ENCODE data around the gene AKAP6. TPM values are rescaled to one million over a fixed set of nuclear protein-coding genes. Genes with fewer than 3 reads are reported as not detected.
A peak's percentile ranks its signal among the peaks of the same experiment; 100 is the strongest.

The AKAP6 gene
- total RNA-seq, 1 experiment from 2014 or later = 11.3 TPM

DNA sequence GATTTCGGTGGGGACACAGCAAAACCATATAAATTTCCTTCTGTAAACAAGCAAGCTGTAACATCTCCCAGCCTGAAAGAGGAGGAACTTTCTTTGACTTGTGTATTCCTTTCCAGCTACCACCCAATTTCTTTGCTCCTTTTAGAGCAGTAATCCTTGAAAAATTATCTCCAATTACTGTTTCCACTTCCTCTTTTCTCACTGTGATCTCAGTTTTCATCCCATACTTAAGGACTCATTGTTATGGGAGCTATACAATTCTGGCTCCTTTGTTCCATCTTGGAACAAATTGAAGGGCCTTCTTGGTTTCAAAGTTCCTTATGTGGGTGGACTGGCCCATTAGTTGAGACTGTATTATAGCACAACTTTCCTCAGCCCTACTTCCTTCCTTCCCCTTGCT, 152.6 kb downstream of the AKAP6 start:
- DNase-seq (ENCODE audit: low spot score) = no peak

DNA sequence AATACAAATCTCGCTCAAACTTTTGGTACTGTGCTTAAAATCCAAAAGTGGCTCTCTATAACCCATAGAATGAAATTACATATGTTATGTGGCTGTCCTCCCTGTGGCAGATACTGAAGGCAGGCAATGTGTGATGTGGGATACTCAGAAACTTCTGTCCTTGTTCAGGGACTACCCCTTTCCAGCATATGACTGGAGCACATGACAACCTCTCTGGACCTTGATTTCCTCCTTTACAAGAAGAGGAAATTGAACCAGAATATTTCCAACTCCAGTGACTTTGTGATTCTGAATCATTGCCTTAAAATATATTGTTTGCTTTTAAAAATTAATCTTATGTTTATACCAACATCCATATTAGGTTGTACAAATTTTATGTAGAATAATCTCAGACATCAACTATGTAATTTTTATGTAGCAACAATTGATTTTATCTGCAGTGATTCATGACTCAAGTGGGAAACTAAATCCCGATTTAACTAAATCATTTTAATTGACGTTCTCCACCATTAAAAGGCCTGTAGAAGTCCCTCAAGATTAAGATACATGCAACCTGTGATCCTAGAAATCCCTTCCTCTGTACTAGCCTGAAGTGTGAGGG, 162.4 kb downstream of the AKAP6 start:
- DNase-seq (ENCODE audit: low spot score) = no peak

DNA sequence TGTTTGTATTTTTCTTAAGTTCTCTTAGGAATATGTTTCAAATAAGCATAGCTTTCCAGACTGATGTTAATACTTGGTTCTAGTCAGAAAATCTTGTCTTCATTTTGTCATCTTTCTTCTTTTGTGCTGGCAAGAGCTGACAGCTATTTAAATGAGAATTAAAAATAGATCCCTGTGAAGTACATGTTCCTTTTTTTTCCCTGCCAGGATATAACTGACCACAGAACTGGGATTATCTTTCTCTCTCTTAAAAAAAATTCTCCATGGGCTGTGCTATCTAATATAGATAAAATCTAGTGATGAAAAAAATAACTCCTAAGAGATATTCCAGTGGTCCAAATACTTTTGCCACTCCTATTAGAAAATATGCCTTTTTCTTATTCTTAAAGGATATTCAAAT, 163.4 kb downstream of the AKAP6 start:
- no peak for DNase-seq (ENCODE audit: low spot score)

DNA sequence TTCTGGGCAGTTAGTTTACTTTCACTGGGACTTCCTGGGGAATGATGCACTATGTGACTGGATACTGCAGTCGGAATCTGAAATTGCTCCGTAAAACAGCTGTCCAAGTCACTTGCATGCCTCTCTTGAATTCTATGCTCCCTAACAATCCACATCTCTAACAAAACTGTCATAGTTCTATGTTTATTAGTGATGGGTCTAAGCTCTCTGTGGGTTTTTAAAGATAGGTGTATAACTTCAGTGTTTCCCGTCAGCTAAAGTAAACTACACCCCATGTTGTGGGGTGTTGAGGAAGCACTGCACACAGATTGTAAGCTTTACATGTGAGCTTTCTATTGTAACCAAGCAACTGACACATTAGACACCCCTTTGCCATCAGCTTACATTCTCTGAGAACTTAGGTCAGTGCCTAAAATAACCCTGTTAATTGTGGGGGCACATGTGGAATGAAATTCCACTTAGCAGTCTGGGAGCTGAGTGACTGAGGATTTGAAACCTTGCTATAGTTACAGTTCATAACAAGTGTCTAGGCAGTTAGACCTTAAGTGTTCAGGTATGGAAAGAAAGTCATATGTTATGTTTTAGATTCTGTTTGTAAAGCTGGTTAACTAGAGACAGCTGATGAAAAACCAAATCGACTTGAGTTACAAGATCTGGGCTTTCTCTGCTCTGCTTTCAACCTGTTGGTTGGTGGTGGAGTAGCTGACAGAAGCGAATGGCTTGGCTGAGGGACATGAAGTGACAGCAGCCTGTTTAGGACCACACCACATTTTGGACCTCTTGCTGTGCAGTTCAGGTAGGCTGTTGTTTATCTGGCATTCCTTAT, 165.7 kb downstream of the AKAP6 start:
- no peak for DNase-seq (ENCODE audit: low spot score)

DNA sequence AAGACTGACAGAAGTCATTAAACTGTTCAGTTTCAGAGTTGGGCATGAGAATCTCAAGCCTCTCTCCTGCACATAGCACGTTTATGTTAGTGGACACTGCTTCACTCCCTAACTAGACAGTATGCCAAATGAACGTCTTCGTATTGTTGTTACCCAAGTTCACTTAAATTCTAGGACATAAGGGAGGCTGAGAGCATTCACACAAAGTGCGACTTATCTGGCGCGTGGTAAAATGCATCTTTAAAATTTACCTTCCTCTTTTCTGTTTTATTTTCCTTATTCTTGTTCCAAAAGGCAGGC, 166.3 kb downstream of the AKAP6 start:
- no peak for DNase-seq (ENCODE audit: low spot score)

DNA sequence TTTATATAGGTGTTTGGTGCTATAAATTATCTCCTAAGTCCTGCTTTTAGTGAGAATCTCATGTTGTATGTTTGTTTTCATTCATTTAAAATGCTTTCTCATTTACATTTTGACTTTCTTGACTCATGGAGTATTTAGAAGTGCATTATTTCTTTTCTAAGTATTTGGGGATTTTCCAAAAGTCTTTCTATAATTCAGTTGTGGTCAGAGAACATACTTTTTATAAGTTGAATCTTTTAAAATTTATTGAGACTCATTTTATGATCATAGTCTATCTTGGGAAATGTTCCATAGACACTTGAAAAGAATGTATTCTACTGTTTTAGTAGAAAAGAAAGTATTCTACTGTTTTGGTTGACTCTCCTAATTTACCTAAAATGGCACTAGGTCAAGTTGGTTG, 168.2 kb downstream of the AKAP6 start:
- no peak for DNase-seq (ENCODE audit: low spot score)

DNA sequence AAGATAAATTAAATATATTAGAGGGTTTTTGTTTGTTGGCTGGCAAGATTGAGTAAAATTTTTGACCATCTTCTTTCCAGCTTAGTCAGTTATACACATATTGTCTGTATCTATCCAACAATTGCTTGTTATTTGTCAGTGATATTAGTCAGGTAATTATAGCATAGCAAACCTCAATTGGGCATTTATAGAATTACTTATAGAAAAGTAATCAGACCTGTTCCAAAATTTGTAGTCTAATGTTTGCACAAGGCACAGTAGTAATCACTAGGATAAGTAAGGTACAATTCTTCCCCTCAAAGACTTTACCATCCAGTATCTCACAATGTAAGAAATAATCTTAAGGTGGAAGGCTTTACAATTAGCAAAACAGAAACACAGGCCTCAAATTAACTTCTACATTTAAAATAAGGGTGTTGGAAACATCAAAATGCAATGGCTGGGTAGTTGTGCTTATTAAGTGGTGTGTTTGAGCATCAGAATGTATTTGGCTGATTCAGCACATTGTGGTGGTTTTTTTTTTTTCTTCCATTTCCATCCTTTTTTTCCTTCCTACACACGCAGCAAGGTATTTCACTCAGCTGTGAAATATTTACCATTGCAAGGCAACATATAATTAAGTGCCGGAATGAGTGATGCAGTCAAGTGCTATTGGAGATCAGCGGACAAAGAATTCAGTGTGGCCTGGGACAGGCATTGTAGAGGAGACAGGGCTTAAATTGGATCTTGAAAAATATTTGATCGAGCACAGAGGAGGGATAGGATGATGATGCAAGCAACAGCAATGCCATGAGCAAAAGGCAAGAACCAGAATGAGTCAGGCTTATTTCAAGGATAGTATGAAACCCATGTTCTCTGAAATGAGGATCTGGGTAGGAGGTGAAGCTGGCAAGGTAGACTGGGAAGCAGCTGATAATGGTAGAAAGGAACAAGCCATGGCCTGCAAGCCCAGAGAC, 178.2 kb downstream of the AKAP6 start:
- DNase-seq (ENCODE audit: low spot score) = peak; percentile 35

DNA sequence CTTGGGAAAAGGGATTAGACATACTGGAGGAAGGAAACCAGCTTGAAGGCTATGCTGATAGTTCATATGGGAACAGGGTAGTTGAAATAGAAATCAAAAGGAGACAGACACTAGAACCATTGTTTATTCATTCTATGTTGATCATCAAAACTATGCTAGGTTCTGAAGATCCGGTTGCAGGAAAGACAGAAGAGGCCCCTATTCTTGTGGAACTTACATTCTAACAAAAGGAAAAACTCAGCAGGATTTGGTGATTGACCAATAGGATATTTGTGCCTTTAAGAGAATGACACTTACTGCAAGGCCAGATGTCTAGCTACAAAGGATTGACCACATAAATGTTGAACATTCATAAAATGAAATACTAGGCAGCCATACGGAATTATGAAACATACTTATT, 179.2 kb downstream of the AKAP6 start:
- no peak for DNase-seq (ENCODE audit: low spot score)

DNA sequence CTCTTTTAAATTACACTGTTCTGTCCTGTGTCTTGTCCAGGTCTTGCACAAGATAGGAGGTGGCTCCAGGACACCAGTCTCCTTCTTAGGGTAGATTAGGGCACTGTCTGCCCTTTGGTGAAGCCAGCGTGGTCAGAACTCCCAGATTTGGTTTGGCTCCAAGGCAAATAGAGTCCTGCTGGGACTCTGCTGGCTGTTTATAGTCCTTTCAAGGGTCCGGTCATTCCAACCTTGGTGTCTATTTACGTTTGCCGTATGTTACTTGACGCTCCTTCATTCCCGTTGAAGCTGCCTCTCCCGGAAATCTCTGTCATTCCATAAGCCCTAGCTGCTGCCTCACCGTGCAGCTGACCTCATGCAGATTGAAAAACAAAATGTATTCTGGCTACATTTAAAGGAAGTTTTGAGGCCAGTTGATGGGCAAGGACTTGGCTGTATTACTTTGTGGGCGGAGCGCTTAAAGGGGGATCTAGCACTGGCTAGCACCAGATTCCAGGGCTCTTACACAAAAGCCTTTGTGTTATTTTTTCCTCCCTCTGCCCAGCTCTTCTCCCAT, 180.6 kb downstream of the AKAP6 start:
- DNase-seq (ENCODE audit: low spot score) = peak; percentile 95

DNA sequence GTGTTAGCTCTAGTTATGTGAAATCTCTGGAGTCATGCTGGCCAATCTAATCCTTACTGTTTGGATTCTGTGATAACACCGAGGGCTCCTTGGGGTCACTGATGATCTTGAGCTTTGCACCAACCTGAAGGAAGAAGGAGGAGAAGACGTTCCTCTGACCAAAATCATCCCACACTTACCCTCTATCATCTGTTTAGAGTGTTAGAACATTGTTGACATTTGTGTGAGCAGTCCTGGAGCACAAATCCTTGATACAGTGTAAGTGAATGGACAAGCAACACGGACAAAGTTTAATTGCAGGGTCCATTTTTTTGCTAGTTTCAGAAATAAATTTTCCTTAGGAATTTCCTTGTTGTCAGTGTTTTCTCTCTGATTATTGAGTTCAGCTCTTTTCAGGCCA, 181.7 kb downstream of the AKAP6 start:
- DNase-seq (ENCODE audit: low spot score) = no peak

DNA sequence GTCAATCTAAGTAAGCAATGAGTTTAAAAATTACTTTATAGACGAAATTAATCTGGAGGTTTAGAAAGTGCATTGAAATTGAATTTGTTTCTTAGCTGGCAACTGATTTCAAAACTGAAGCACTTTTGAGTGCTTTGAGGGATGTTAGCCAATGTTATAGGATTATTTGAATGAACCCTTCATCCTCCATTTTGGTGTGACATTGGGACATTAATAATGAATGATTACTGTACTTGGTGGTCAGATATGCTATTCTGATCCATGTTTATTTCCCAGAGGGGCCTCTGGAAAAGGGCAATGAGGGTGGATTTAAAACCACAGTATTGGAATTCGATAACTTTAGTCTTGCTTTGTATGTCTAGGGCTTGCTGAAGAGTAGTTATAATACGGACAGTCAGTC, 183.2 kb downstream of the AKAP6 start:
- no peak for DNase-seq (ENCODE audit: low spot score)

DNA sequence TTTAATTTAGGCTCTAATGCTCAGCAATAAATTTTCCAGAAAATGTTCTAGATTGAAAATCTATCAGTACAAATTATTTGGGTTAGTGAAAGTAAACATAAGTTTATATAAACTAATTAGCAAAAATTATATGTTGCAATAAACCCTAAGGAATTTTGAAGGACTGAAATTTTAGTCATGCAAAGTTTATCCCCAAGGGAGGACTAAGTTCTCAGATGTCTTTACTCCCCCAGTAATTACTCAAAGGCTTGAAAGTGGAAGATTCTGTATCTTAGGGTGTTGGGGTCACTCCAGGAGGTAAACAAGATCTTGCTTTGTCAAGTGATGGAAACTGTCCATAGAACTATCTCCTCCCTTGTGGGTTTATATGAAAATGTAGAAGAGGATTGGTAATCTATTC, 183.7 kb downstream of the AKAP6 start:
- no peak for DNase-seq (ENCODE audit: low spot score)

DNA sequence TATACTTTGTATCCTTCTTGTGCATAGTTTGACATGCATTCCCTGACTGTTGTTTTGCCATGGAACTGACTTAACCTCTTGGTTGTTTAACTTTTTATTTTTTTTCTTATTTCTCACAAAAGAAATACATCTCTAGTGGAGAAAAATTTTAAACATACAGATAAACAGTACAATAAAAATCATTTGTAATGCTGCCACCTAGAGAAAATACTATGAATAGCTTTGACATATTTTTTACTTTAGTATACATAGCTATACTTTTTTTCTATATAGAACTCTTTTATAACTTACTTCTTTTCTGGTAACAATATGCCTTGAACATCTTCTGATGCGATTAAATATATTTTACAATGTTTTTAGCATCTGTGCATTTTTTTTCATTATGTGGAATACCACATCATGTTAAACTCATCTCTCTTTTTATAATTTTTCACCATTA, 184.5 kb downstream of the AKAP6 start:
- DNase-seq (ENCODE audit: low spot score) = no peak

DNA sequence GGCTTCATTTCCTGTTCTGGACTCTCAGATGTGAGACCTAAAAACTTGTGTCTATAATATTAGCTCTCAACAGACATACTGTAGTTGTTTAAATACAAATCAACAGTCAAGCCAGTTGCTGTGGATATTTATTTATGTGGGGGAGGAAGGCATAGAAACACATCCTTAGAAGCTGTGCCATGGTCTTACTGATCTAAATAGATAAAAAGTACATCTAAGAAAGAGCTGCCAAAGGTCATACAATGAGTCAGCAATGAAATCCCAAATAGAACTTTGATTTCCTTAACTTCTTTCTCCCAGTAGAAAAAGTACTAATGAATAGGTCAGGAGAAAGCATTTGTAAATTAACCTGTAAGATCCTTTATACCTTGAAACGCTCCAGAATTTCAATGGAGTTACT, 185.1 kb downstream of the AKAP6 start:
- no peak for DNase-seq (ENCODE audit: low spot score)

DNA sequence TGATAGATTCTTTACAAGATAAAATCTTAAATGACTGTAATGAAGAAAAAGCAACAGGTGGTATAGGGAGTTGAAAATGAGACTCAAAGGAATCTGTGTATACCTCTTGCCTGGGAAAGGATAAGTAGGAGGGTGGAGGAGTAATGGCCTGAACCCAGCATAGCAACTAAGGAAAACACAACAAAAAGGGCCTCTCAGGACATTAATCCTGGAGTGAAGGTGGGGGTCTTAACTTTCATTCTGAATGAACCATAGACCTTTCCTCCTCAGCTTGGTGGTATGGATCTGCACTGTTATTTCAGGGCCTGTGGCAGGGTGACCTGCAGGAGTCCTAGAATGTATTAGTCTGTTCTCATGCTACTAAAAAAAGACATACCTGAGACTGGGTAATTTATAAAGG, 185.6 kb downstream of the AKAP6 start:
- DNase-seq (ENCODE audit: low spot score) = no peak

DNA sequence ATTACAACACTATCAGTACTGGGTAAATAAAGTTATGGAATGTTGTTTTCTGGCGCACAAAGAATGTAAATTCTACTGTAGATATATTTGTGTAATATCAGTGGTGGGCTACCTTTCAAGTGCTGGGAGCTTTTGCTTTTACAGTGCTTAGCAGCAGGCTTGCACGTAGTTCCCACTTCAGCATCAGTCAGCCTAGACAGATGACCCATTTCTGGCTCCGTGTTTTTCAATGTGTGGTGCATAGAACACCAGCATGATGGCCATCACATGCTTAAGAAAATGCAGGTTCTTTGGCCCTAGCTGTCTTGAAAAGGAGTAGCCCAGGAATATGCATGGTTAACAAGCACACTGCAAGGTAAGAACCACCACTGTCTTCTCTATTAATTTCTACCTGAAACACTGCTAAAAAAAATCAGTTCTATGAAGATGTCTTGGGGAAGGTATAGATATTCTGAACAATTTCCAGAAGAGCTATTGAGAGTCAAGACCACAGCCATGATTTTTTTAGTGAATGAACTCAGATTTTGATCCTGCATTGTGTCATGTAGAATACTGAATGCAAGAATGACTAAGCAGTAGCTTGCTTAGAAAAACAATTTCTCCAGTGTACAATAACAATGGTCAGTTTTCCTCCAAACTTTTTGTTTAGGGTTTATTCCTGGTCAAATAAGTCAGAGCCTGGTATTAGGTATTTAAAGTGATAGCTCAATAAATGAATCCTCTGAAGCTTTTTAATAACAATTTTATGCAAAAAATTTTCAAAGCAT, 195.7 kb downstream of the AKAP6 start:
- no peak for DNase-seq (ENCODE audit: low spot score)

DNA sequence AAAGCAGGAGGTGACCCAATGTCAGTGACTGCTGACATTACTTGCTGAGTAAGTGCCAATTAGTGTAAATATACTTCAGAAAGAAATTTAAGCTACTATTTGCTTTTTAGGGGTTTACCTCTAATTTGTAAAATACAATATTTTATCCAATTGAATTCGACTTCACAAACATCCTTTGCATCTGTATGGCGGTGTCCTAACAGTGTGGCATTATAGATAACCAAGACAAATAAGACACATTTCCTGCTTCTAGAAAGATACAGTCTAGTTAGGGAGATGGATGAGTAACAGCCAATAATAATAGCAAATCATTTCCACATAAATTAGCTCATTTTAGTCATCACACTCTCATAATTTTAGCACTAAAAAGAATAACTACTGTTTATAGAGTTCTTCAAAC, 196.5 kb downstream of the AKAP6 start:
- no peak for DNase-seq (ENCODE audit: low spot score)

DNA sequence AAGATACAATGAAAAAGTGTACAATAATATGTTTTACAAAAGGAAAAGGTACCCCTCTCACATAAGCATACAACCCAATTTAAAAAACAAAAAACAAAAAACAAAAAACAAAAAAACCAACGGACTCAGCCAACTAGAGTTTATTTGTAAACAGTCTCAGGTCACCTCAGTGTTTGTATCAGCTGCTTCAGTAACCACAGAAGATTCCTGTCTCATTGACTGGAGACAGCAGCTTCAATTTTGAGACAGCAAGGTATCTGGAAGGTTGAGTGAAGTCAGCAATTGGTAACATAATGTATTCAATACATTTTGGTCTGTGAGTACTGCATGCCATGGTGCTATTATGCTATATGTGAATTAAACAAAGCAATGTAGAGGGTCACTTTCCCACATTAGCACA, 201.7 kb downstream of the AKAP6 start:
- DNase-seq (ENCODE audit: low spot score) = no peak

DNA sequence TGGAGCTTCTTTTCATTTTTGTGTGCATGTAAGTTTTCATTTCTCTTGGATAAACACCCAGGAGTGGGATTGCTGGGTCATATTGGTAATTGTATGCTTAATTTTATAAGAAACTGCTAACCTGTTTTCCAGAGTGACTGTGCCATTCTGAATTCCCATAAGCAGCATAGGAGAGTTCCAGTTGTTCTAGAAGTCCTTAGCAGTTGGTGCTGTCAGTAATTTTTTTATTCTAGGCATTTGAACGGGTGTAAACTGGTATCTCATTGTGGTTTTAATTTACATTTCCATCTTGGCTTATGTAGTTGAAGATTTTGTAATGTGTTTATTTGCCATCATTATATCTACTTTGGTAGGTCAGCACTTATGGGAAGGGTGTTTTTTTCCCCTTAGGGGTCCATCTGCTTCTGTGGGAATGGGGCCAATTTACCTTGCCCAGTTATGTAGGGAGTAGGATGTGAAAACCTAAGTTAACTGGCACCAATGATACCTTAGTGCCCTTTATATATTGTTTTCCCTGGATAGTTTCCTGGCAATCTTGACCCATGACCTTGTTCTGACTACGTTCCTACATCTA, 202.9 kb downstream of the AKAP6 start:
- no peak for DNase-seq (ENCODE audit: low spot score)

DNA sequence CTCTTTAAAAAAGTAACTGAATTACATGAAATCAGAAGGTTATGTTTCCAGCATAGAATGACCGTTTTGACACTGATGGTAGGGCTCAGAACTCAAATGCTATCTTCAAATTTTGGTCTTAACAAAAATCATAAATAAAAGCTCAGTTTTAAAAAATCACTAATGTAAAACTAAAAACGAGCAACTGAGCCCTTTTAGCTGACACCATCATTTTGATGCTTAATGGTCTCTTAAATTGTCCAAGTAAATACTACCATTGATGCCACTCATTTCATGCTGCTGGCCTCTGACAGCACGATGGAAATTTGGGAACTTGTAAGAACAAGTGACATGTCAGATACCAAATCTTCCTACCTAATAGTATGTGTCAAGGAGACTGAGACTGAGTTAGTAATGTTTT, 205.0 kb downstream of the AKAP6 start:
- no peak for DNase-seq (ENCODE audit: low spot score)

DNA sequence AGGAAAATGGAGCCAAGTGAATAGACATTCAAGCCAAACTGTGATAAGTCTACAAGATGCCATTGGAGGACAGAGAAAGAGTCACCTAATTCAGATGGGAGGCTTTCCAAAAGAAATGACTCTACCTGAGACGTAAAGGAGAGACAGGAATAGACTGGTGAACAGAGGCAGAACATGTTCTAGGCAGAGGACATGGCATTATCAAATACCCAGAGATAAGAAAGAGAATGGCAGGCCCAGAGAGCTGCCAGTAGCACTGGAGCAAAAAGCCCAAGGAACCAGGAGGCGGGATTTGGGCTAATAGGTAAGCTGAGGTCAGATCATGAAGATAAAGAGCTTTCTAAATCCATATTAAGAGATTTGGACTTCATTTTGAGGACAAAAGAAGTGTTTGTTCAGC, 207.1 kb downstream of the AKAP6 start:
- no peak for DNase-seq (ENCODE audit: low spot score)

Measured in A172 (cell line).